Calu3 (cell line): ENCODE results near the gene FMN1. TPM values are rescaled to one million over a fixed set of nuclear protein-coding genes. Genes with fewer than 3 reads are reported as not detected.

Experiments
- BruUV-seq: library from RNA; stranded (reverse); fragments of 400-500 nt; replicated peaks from 2 replicates; lab custom pipeline; 2021; lab: Mats Ljungman, UMichigan
- CTCF ChIA-PET: fragments of 300-600 bp; sonication (Branson Sonifier 250); formaldehyde crosslinking; loops from one replicate; lab custom pipeline; 2022; ENCODE audit warnings: antibody characterized with exemption; lab: Charles Lee
- DNase-seq: peaks from one replicate; pipeline ENCODE4 v3.0.0; 2022
- H3K27ac Mint-ChIP-seq: one replicate; pipeline ENCODE4 v1.8.0; 2022; ENCODE audit warnings: mixed read lengths; ENCODE audit not compliant: unreplicated experiment
- H3K27me3 Mint-ChIP-seq: one replicate; pipeline ENCODE4 v1.8.0; 2022; ENCODE audit warnings: mixed read lengths; ENCODE audit not compliant: unreplicated experiment
- H3K36me3 Mint-ChIP-seq: one replicate; pipeline ENCODE4 v1.8.0; 2022; ENCODE audit warnings: mild to moderate bottlenecking, moderate library complexity, mixed read lengths; ENCODE audit not compliant: insufficient read depth, unreplicated experiment
- H3K4me1 Mint-ChIP-seq: one replicate; pipeline ENCODE4 v1.8.0; 2022; ENCODE audit warnings: mild to moderate bottlenecking, low read depth, mixed read lengths; ENCODE audit not compliant: unreplicated experiment
- H3K4me3 Mint-ChIP-seq: one replicate; pipeline ENCODE4 v1.8.0; 2022; ENCODE audit warnings: mild to moderate bottlenecking, low read depth, moderate library complexity, mixed read lengths; ENCODE audit not compliant: unreplicated experiment
- H3K9me3 Mint-ChIP-seq: one replicate; pipeline ENCODE4 v1.8.0; 2022; ENCODE audit warnings: low read depth, mixed read lengths; ENCODE audit not compliant: unreplicated experiment
- CTCF ChIP-seq: fragments of 200-600 bp; IDR thresholded peaks from one replicate; pipeline ENCODE4 v1.8.0; 2022; ENCODE audit warnings: antibody characterized with exemption; ENCODE audit not compliant: unreplicated experiment
- intact Hi-C: fragments of 100-400 bp; cut with micrococcal nuclease; formaldehyde crosslinking; loops from one replicate; pipeline ENCODE4 v1.10.0; 2022; ENCODE audit not compliant: unreplicated experiment
- total RNA-seq: library from RNA; stranded (reverse); gene quantifications from 2 replicates; pipeline ENCODE4 v1.2.3, GENCODE V29; 2022

Gene FMN1
- total RNA-seq, 1 experiment from 2014 or later, result 7.1 TPM

- TF ChIP-seq CTCF, result no peak
- no TSS peak for BruUV-seq
- H3K36me3 Mint-ChIP-seq, result no peaks in the 10 kb centered on the region
- CTCF ChIA-PET, result no interaction called here
- intact Hi-C loops, result no loop called here
- no peaks in the 10 kb centered on the region for H3K4me1 Mint-ChIP-seq
- no peak overlapping the region for H3K27ac Mint-ChIP-seq
- DNase-seq, result no peak
- no peaks in the 10 kb centered on the region for H3K27me3 Mint-ChIP-seq
- no peaks in the 10 kb centered on the region for H3K9me3 Mint-ChIP-seq
- H3K4me3 Mint-ChIP-seq, result no peak overlapping the region
Measured at GRCh38 chr15:33048255-33048654, 146.3 kb downstream of the FMN1 start.

GRCh38 chr15:33047077-33047476 lies 147.4 kb downstream of the FMN1 start:
- H3K4me3 Mint-ChIP-seq, result no peak overlapping the region
- no peaks in the 10 kb centered on the region for H3K27me3 Mint-ChIP-seq
- CTCF ChIA-PET, result no interaction called here
- no peak for DNase-seq
- H3K4me1 Mint-ChIP-seq, result no peaks in the 10 kb centered on the region
- no peak for TF ChIP-seq CTCF
- H3K9me3 Mint-ChIP-seq, result no peaks in the 10 kb centered on the region
- intact Hi-C loops, result no loop called here
- no TSS peak for BruUV-seq
- no peak overlapping the region for H3K27ac Mint-ChIP-seq
- H3K36me3 Mint-ChIP-seq, result no peaks in the 10 kb centered on the region

- Mint-ChIP-seq H3K27ac (no peak overlapping the region), H3K4me1 (no peaks in the 10 kb centered on the region), H3K36me3 (no peaks in the 10 kb centered on the region), H3K4me3 (no peak overlapping the region), H3K27me3 (no peaks in the 10 kb centered on the region), H3K9me3 (peaks cover 2% of the 10 kb centered on the region)
- TF ChIP-seq CTCF, result no peak
- CTCF ChIA-PET, result no interaction called here
- DNase-seq, result no peak
- no TSS peak for BruUV-seq
- intact Hi-C loops, result no loop called here
Measured at GRCh38 chr15:33046329-33046728, 148.2 kb downstream of the FMN1 start.

- TF ChIP-seq CTCF, result no peak
- BruUV-seq, result no TSS peak
- intact Hi-C loops, result no loop called here
- H3K27ac Mint-ChIP-seq, result no peak overlapping the region
- H3K4me1 Mint-ChIP-seq, result no peaks in the 10 kb centered on the region
- H3K4me3 Mint-ChIP-seq, result no peak overlapping the region
- DNase-seq, result no peak
- no peaks in the 10 kb centered on the region for H3K27me3 Mint-ChIP-seq
- CTCF ChIA-PET, result no interaction called here
- peaks cover 2% of the 10 kb centered on the region for H3K9me3 Mint-ChIP-seq
- no peaks in the 10 kb centered on the region for H3K36me3 Mint-ChIP-seq
Measured at GRCh38 chr15:33045066-33045810, 149.3 kb downstream of the FMN1 start.
